Small intestine (tissue), 7 donors: ENCODE data around the gene ZZZ3. TPM values are rescaled to one million over a fixed set of nuclear protein-coding genes. Genes with fewer than 3 reads are reported as not detected.
"Not testable (repeated sequence)": the region's sequence is repeated elsewhere in the genome, so short reads cannot be mapped to it uniquely, and the experiment has no call there.

Experiments used
- DNase-seq, 2 donors: peaks; one replicate each; pipeline versions ENCODE4 v3.0.0 to v3.0.0-alpha.2; 2013
- FAIRE-seq: peaks from 2 replicates; lab custom pipeline; 2012; peaks lifted over from hg19 to GRCh38; lab: Jason Lieb, UNC
- H3K27ac ChIP-seq, 3 donors: one replicate each; pipeline ENCODE4 v1.5.1; 2013; ENCODE audit warnings: low read length in 2 of 3, mild to moderate bottlenecking in 2 of 3, control low read depth in 1 of 3, inconsistent platforms in 1 of 3, low read depth in 1 of 3, moderate library complexity in 1 of 3
- H3K27me3 ChIP-seq, 3 donors: one replicate each; pipeline ENCODE4 v1.6.1; 2013; ENCODE audit warnings: low read length in 3 of 3, inconsistent platforms in 1 of 3; ENCODE audit not compliant: control insufficient read depth in 3 of 3, insufficient read depth in 3 of 3
- H3K36me3 ChIP-seq, 3 donors: one replicate each; pipeline ENCODE4 v1.6.1; 2013; ENCODE audit warnings: low read length in 3 of 3, inconsistent platforms in 1 of 3, low read depth in 1 of 3, mild to moderate bottlenecking in 1 of 3, moderate library complexity in 1 of 3; ENCODE audit not compliant: control insufficient read depth in 3 of 3, insufficient read depth in 2 of 3
- H3K4me1 ChIP-seq, 3 donors: one replicate each; pipeline ENCODE4 v1.6.1; 2013; ENCODE audit warnings: low read length in 2 of 3, inconsistent platforms in 1 of 3, low read depth in 1 of 3, mild to moderate bottlenecking in 1 of 3, moderate library complexity in 1 of 3; ENCODE audit not compliant: control insufficient read depth in 3 of 3, insufficient read depth in 2 of 3
- H3K4me3 ChIP-seq, 3 donors: one replicate each; pipeline ENCODE4 v1.5.1; 2013; ENCODE audit warnings: low read length in 3 of 3, control low read depth in 1 of 3, inconsistent platforms in 1 of 3, low read depth in 1 of 3, mild to moderate bottlenecking in 1 of 3, moderate library complexity in 1 of 3
- H3K9me3 ChIP-seq, 2 donors: one replicate each; pipeline ENCODE4 v1.6.1; 2013; ENCODE audit warnings: low read depth in 1 of 2, low read length in 1 of 2; ENCODE audit not compliant: control insufficient read depth in 2 of 2, insufficient read depth in 1 of 2
- WGBS, 3 donors: extraction: QIAGEN DNeasy Blood & Tissue Kit; methylation state at CpG; one replicate each; pipeline ENCODE4 v1.1.7; 2013; 5-methylcytosine and 5-hydroxymethylcytosine counted together
- polyA plus RNA-seq, 4 donors: library from polyadenylated mRNA; stranded (reverse) in 3 of 4; unstranded in 1 of 4; fragments of 200-250 nt in 3 of 4; fragments of 120-200 nt in 1 of 4; gene quantifications; one replicate each; pipeline versions ENCODE4 v1.2.1 to v1.2.3, GENCODE V29; 2013
- donor health status: healthy with polysubstance abuse.
- donor health status: control.
- donor health status: control.
- donor health status: Bipolar disorder and iron deficiency.
- donor health status: healthy.

The ZZZ3 gene
- polyA plus RNA-seq, 4 donors, result 7.8 to 50.8 (median 12.0) TPM

DNA sequence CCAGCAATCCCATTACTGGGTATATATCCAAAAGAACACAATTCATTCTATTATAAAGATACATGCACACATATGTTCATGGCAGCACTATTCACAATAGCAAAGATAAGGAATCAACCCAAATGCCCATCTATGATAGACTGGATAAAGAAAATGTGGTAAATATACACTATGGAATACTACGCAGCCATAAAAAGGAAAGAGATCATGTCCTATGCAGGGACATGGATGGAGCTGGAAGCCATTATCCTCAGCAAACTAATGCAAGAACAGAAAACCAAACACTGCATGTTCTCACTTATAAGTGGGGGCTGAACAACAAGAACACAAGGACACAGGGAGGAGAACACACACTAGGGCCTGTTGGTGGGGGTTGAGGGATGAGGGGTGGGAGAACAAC is 17.2 kb upstream of the ZZZ3 start:
- 100% methylated on average over 1 of the region's 1 CpG for WGBS, 3 donors
- DNase-seq, H3K27ac ChIP-seq, H3K4me3 ChIP-seq, H3K9me3 ChIP-seq, H3K4me1 ChIP-seq, FAIRE-seq, H3K27me3 ChIP-seq: not testable (repeated sequence)
- peaks cover 0 to 19% (median 2%) of the 10 kb centered on the region in 3 donors for H3K36me3 ChIP-seq

DNA sequence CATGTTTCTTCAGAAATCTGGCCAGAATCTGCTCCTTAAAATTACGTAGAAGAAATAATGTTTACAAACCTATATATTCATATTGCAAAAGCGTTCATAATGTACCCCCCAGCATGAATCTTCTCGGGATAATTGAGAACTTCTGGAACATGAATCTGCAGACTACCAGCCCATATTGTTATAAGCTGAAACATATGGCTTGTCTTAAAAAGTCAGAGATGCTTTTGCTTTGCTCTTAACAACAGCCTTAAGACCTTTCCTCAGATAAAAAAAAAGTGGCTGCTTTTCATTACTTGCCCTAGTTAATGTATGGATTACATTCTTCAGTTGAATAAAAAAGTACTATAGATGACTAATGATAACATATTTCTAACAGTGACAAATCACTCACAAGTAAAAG is 15.0 kb upstream of the ZZZ3 start:
- FAIRE-seq (no peak), DNase-seq (no peak)
- no peaks in the 10 kb centered on the region for H3K4me1 ChIP-seq
- no peak overlapping the region for H3K27ac ChIP-seq
- no peaks in the 10 kb centered on the region for H3K27me3 ChIP-seq
- H3K9me3 ChIP-seq, result peaks cover 0 to 4% of the 10 kb centered on the region in 2 donors
- whole genome bisulfite sequencing, 3 donors, result 88 to 96% (median 95%) methylated on average over 3 of the region's 3 CpGs
- peaks cover 0 to 29% (median 4%) of the 10 kb centered on the region in 3 donors for H3K36me3 ChIP-seq
- no peak overlapping the region for H3K4me3 ChIP-seq

DNA sequence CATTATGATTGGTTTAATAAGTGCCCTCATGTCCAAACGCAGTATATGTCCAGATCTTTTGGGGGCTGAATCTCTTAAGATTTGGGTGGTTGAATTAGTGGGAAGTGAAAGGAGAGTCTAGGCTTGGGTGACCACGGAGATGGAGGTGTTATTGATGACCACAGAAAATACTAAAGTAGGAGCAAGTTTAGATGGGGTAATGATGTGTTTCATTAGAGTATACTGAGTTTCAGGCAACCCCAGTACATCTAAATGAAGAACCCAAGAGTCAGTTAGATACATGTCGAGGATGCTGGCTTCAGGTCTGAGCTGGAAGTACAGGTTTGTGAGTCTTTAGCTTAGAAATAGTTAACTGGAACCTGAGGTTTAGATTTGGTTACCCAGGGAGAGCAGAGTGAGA is 6.5 kb upstream of the ZZZ3 start:
- Histone ChIP-seq H3K4me1 (peaks cover 0 to 3% (median 0%) of the 10 kb centered on the region in 3 donors), H3K9me3 (peaks cover 0 to 5% of the 10 kb centered on the region in 2 donors), H3K4me3 (no peak overlapping the region), H3K27ac (no peak overlapping the region), H3K36me3 (peaks cover 0 to 18% (median 0%) of the 10 kb centered on the region in 3 donors), H3K27me3 (no peaks in the 10 kb centered on the region)
- 87 to 89% (median 87%) methylated on average over 3 of the region's 3 CpGs for WGBS, 3 donors
- DNase-seq, result no peak
- no peak for FAIRE-seq

DNA sequence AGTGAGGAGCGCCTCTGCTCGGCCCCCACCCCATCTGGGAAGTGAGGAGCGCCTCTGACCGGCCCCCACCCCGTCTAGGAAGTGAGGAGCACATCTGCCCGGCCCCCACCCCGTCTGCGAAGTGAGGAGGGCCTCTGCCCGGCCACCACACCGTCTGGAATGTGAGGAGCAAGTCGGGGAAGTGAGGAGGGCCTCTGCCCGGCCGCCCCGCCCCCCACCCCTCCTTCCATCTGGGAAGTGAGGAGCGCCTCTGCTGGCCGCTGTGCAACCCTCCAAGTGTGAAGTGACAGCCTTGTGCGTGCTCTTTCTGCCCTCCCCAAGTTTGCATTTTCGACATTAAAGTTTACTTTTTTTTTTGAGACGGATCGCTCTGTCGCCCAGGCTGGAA is 5.1 kb upstream of the ZZZ3 start:
- H3K27ac ChIP-seq, result no peak overlapping the region
- FAIRE-seq (no peak), DNase-seq (peak; percentile 12 to 76)

DNA sequence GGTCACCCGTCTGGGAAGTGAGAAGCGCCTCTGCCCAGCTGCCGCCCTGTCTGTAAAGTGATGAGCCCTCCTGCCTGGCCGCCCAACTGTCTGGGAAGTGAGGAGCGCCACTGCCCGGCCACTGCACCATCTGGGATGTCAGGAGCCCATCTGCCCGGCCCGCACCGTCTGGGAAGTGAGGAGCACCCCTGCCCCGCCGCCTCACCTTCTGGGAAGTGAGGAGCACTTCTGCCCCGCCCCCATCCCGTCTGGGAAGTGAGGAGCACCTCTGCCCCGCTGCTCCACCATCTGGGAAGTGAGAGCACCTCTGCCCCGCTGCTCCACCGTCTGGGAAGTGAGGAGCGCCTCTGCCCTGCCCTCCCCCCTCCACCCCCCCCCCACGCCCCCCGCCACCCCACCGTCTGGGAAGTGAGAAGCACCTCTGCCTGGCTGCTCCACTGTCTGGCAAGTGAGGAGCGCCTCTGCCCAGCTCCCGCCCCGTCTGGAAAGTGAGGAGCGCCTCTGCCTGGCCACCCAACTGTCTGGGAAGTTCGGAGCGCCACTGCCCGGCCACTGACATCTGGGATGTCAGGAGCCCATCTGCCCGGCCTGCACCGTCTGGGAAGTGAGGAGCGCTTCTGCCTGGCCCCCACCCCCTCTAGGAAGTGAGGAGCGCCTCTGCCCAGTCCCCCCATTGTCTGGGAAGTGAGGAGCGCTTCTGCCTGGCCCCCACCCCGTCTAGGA is 4.5 kb upstream of the ZZZ3 start:
- 87 to 88% (median 87%) methylated on average over 29 to 33 of the region's 33 CpGs for WGBS, 3 donors
- Histone ChIP-seq H3K27me3 (no peaks in the 10 kb centered on the region), H3K9me3 (peaks cover 0 to 2% of the 10 kb centered on the region in 2 donors), H3K4me3 (peak overlapping the region in 1 of 3 donors; percentile 31), H3K36me3 (peaks cover 0 to 10% (median 0%) of the 10 kb centered on the region in 3 donors), H3K4me1 (peaks cover 0 to 4% (median 0%) of the 10 kb centered on the region in 3 donors), H3K27ac (no peak overlapping the region)
- no peak for FAIRE-seq
- DNase-seq, result no peak

More for the DNA sequence above, 5.1 kb upstream of the ZZZ3 start:
- H3K27me3 ChIP-seq, result no peaks in the 10 kb centered on the region
- 34 to 56% (median 40%) methylated on average over 20 to 21 of the region's 21 CpGs for WGBS, 3 donors
- peaks cover 0 to 12% (median 0%) of the 10 kb centered on the region in 3 donors for H3K36me3 ChIP-seq
- peaks cover 0 to 4% (median 0%) of the 10 kb centered on the region in 3 donors for H3K4me1 ChIP-seq
- H3K4me3 ChIP-seq, result peak overlapping the region in 1 of 3 donors; percentile 31
- peaks cover 0 to 5% of the 10 kb centered on the region in 2 donors for H3K9me3 ChIP-seq

DNA sequence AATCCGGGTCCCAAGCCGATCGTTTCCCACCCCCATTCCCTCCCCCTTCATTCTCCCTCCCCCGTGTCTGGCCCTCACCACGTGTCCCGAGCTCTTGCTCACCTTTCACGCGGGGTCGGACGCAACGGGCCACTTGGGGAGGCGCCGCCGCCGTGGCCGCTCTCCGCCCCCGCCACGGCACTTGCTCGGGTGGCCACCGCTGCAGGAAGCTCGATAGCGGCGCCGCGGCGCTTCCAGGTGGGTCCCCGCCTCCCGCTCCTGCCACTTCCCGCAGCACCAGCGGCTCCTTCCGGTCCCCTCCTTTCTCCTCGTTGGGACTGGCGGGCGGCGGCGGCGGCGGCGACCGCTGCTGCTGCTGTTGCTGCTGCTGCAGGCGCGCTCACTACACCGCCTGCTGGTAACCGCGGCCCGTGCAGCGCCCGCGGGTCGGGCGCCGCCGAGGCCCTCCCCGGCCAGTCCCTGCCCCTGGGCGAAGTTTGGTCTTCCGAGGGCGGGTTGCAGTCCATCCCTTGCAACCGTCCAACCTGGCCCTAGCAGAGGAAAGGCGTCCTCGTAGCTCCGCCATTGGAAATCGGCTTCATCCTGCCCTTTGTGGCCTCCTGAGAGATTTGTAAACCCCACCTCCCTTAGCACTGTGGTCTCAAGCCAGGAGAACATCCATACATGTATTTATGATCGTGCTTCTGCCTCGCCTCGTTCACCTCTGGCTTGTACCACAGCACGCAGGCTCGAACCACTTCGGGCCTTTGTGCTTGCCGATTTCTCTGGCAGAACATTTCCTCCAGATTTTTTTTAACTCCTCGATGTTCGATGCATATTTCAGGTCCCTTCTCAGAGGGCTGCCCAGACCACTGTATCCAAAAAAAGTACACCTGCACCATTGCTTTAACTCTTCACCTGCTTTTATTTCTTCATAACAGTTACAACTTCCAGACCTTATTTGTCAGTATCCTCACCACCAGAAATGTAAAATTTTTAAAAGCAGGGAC is 996 bp upstream of the ZZZ3 start:
- Histone ChIP-seq H3K4me3 (peak overlapping the region; percentile 86 to 94 (median 88)), H3K9me3 (no peaks in the 10 kb centered on the region), H3K27ac (peak overlapping the region; percentile 89 to 99 (median 95)), H3K36me3 (no peaks in the 10 kb centered on the region), H3K27me3 (no peaks in the 10 kb centered on the region), H3K4me1 (peaks cover 2 to 14% (median 6%) of the 10 kb centered on the region in 3 donors)
- WGBS, 3 donors, result 0% methylated on average over 55 to 72 of the region's 72 CpGs
- no peak for FAIRE-seq
- peak; percentile 89 to 98 for DNase-seq

DNA sequence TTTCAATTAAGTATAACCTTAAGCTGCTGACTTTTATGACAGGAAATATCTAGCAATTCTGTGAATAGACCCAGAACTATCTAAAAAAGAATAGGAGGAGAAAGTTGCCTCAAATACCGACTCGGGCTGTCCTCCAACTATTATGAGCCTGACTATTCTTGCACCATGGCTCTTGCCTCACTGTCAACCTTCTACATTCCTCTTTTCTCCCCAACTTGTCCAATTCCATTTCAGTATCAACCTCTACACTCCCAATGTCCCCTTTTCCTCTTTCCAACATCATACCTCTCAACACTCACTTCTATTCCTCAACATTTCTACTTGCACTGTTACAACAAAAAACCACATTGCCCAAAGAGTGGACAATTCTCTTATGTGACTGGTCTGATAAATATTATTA is 2.3 kb downstream of the ZZZ3 start:
- 38 to 57% (median 52%) methylated on average over 2 of the region's 2 CpGs for WGBS, 3 donors
- H3K27me3 ChIP-seq, result no peaks in the 10 kb centered on the region
- H3K4me1 ChIP-seq, result peaks cover 2 to 20% (median 6%) of the 10 kb centered on the region in 3 donors
- FAIRE-seq (no peak), DNase-seq (no peak)
- no peak overlapping the region for H3K4me3 ChIP-seq
- H3K27ac ChIP-seq, result peak overlapping the region in 1 of 3 donors; percentile 58
- H3K36me3 ChIP-seq, result peaks cover 0 to 8% (median 0%) of the 10 kb centered on the region in 3 donors
- no peaks in the 10 kb centered on the region for H3K9me3 ChIP-seq
